ENCODE data around the gene GALNT17.

GALNT17 gene

GRCh38 chr7:71566991-71567390 lies 435.0 kb downstream of the GALNT17 start:
- no peaks in the 10 kb centered on the region for H3K36me3 ChIP-seq (replicated peaks; ENCODE audit: low read depth, low read length)
- no peaks in the 10 kb centered on the region for H3K9me3 ChIP-seq (ENCODE audit: insufficient read depth, low read length)
- H2AFZ ChIP-seq (ENCODE audit: low read depth, low read length): no peak overlapping the region
- TF ChIP-seq CTCF (IDR thresholded peaks at IDR 0.05; ENCODE audit: low read depth, low read length) (no peak), EZH2phosphoT487 (IDR thresholded peaks at IDR 0.05; ENCODE audit: low read depth) (no peak)
- H3K4me1 ChIP-seq (ENCODE audit: low read length): no peaks in the 10 kb centered on the region
- no peaks in the 10 kb centered on the region for H4K20me1 ChIP-seq (ENCODE audit: insufficient read depth, low read length)
- H3K79me2 ChIP-seq (ENCODE audit: low read length): no peaks in the 10 kb centered on the region
- no peak overlapping the region for H3K27ac ChIP-seq (ENCODE audit: low read length)
- no peak overlapping the region for H3K4me2 ChIP-seq (ENCODE audit: low read length)
- no peaks in the 10 kb centered on the region for H3K27me3 ChIP-seq (ENCODE audit: low read depth, low read length)
- H3K4me3 ChIP-seq (ENCODE audit: low read length): no peak overlapping the region
- H3K9ac ChIP-seq (ENCODE audit: low read length): no peak overlapping the region

- Histone ChIP-seq H3K4me1 (ENCODE audit: low read length) (no peaks in the 10 kb centered on the region), H3K4me3 (ENCODE audit: low read length) (no peak overlapping the region), H3K27me3 (ENCODE audit: low read depth, low read length) (no peaks in the 10 kb centered on the region), H2AFZ (ENCODE audit: low read depth, low read length) (no peak overlapping the region), H3K36me3 (replicated peaks; ENCODE audit: low read depth, low read length) (no peaks in the 10 kb centered on the region), H3K79me2 (ENCODE audit: low read length) (no peaks in the 10 kb centered on the region), H3K9me3 (ENCODE audit: insufficient read depth, low read length) (no peaks in the 10 kb centered on the region), H3K9ac (ENCODE audit: low read length) (no peak overlapping the region), H3K4me2 (ENCODE audit: low read length) (no peak overlapping the region), H3K27ac (ENCODE audit: low read length) (no peak overlapping the region), H4K20me1 (ENCODE audit: insufficient read depth, low read length) (no peaks in the 10 kb centered on the region)
- no peak for TF ChIP-seq CTCF (IDR thresholded peaks at IDR 0.05; ENCODE audit: low read depth, low read length)
- TF ChIP-seq EZH2phosphoT487 (IDR thresholded peaks at IDR 0.05; ENCODE audit: low read depth): no peak
Observed at GRCh38 chr7:71574153-71574860, 442.4 kb downstream of the GALNT17 start.

- H3K36me3 ChIP-seq (replicated peaks; ENCODE audit: low read depth, low read length): no peaks in the 10 kb centered on the region
- H3K4me1 ChIP-seq (ENCODE audit: low read length): no peaks in the 10 kb centered on the region
- H3K27me3 ChIP-seq (ENCODE audit: low read depth, low read length): no peaks in the 10 kb centered on the region
- H2AFZ ChIP-seq (ENCODE audit: low read depth, low read length): no peak overlapping the region
- no peaks in the 10 kb centered on the region for H3K79me2 ChIP-seq (ENCODE audit: low read length)
- H3K27ac ChIP-seq (ENCODE audit: low read length): no peak overlapping the region
- no peaks in the 10 kb centered on the region for H3K9me3 ChIP-seq (ENCODE audit: insufficient read depth, low read length)
- no peak overlapping the region for H3K4me3 ChIP-seq (ENCODE audit: low read length)
- H4K20me1 ChIP-seq (ENCODE audit: insufficient read depth, low read length): no peaks in the 10 kb centered on the region
- H3K4me2 ChIP-seq (ENCODE audit: low read length): no peak overlapping the region
- TF ChIP-seq EZH2phosphoT487 (IDR thresholded peaks at IDR 0.05; ENCODE audit: low read depth): no peak
- no peak for TF ChIP-seq CTCF (IDR thresholded peaks at IDR 0.05; ENCODE audit: low read depth, low read length)
- no peak overlapping the region for H3K9ac ChIP-seq (ENCODE audit: low read length)
Observed at GRCh38 chr7:71580027-71580426, 448.1 kb downstream of the GALNT17 start.

GRCh38 chr7:71584256-71584655 lies 452.3 kb downstream of the GALNT17 start:
- no peaks in the 10 kb centered on the region for H3K4me1 ChIP-seq (ENCODE audit: low read length)
- no peaks in the 10 kb centered on the region for H3K79me2 ChIP-seq (ENCODE audit: low read length)
- no peak overlapping the region for H3K27ac ChIP-seq (ENCODE audit: low read length)
- no peaks in the 10 kb centered on the region for H3K36me3 ChIP-seq (replicated peaks; ENCODE audit: low read depth, low read length)
- no peak overlapping the region for H2AFZ ChIP-seq (ENCODE audit: low read depth, low read length)
- no peaks in the 10 kb centered on the region for H4K20me1 ChIP-seq (ENCODE audit: insufficient read depth, low read length)
- H3K27me3 ChIP-seq (ENCODE audit: low read depth, low read length): no peaks in the 10 kb centered on the region
- H3K9me3 ChIP-seq (ENCODE audit: insufficient read depth, low read length): no peaks in the 10 kb centered on the region
- TF ChIP-seq EZH2phosphoT487 (IDR thresholded peaks at IDR 0.05; ENCODE audit: low read depth) (no peak), CTCF (IDR thresholded peaks at IDR 0.05; ENCODE audit: low read depth, low read length) (no peak)
- H3K9ac ChIP-seq (ENCODE audit: low read length): no peak overlapping the region
- H3K4me2 ChIP-seq (ENCODE audit: low read length): no peak overlapping the region
- H3K4me3 ChIP-seq (ENCODE audit: low read length): no peak overlapping the region
